GM18526 (cell line): ENCODE measurements around the gene RILPL1.

Experiments used
- POLR2A ChIP-seq: IDR thresholded peaks from 3 replicates; pipeline ENCODE4 v1.6.1; 2011; ENCODE audit not compliant: insufficient read length; ENCODE audit errors: extremely low read depth

The RILPL1 gene

GRCh38 chr12:123531091-123531490 lies 2.4 kb downstream of the RILPL1 start:
- TF ChIP-seq POLR2A, result no peak

- no peak for TF ChIP-seq POLR2A
Observed at GRCh38 chr12:123530668-123531067, 2.9 kb downstream of the RILPL1 start.

GRCh38 chr12:123529686-123530085 lies 3.8 kb downstream of the RILPL1 start:
- no peak for TF ChIP-seq POLR2A

- no peak for TF ChIP-seq POLR2A
Observed at GRCh38 chr12:123528858-123529257, 4.7 kb downstream of the RILPL1 start.

- no peak for TF ChIP-seq POLR2A
Observed at GRCh38 chr12:123526542-123527080, 6.9 kb downstream of the RILPL1 start.

GRCh38 chr12:123524378-123524777 lies 9.1 kb downstream of the RILPL1 start:
- no peak for TF ChIP-seq POLR2A

- TF ChIP-seq POLR2A, result no peak
Observed at GRCh38 chr12:123523518-123523917, 10.0 kb downstream of the RILPL1 start.

GRCh38 chr12:123522164-123522563 lies 11.4 kb downstream of the RILPL1 start:
- TF ChIP-seq POLR2A, result no peak

GRCh38 chr12:123520567-123521474 lies 12.7 kb downstream of the RILPL1 start:
- TF ChIP-seq POLR2A, result no peak

- no peak for TF ChIP-seq POLR2A
Observed at GRCh38 chr12:123519141-123520001, 14.1 kb downstream of the RILPL1 start.

- TF ChIP-seq POLR2A, result no peak
Observed at GRCh38 chr12:123516216-123516780, 17.2 kb downstream of the RILPL1 start.

- TF ChIP-seq POLR2A, result no peak
Observed at GRCh38 chr12:123513805-123514204, 19.7 kb downstream of the RILPL1 start.

- TF ChIP-seq POLR2A, result no peak
Observed at GRCh38 chr12:123512838-123513665, 20.5 kb downstream of the RILPL1 start.

- no peak for TF ChIP-seq POLR2A
Observed at GRCh38 chr12:123506843-123507236, 26.7 kb downstream of the RILPL1 start.
